Cardiac fibroblast (primary cell): ENCODE results near the gene DSCAML1.

Experiments
- DNase-seq, 2 donors: peaks; one replicate each; pipeline versions ENCODE4 v3.0.0 to v3.0.0-alpha.2; 2010; ENCODE audit warnings: low read depth in 2 of 2
- H3K4me3 ChIP-seq, 2 donors: replicated peaks in 1 of 2; 1 replicate in 1 of 2; 2 replicates in 1 of 2; pipeline ENCODE4 v1.5.1; 2011; ENCODE audit warnings: low read depth in 2 of 2, low read length in 2 of 2, mild to moderate bottlenecking in 2 of 2, moderate library complexity in 1 of 2
- CTCF ChIP-seq: IDR thresholded peaks from one replicate; pipeline ENCODE4 v1.5.1; 2011; ENCODE audit warnings: low read depth, mild to moderate bottlenecking, low read length, inconsistent platforms

The DSCAML1 gene

DNA sequence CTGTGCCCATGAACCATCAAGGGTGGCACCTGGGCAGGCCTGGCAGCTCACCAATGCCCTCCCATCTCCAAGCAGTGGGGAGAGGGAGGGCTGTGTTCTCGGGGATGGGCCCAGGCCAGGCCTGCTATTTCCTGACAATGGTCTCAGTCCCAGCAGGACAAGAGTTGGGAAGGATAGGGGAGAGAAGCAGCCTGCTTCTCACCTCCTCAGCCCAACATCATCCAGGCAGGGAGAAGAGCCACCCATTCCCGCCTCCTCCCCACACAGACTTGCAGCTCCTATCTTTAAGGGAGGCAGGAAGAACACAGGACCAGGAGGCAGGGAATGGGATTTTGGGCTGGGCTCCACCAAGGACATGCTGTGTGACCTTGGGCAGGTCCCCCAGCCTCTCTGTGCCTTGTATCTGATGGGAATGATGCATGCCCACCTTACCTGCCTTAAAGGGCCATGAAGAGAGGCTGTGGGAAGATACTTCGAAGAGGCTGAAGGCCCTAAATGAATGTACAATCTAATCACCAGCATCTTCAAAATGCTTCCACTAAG lies 108.7 kb downstream of the DSCAML1 start:
- no peak for TF ChIP-seq CTCF
- DNase-seq, result no peak
- H3K4me3 ChIP-seq, result no peak overlapping the region

DNA sequence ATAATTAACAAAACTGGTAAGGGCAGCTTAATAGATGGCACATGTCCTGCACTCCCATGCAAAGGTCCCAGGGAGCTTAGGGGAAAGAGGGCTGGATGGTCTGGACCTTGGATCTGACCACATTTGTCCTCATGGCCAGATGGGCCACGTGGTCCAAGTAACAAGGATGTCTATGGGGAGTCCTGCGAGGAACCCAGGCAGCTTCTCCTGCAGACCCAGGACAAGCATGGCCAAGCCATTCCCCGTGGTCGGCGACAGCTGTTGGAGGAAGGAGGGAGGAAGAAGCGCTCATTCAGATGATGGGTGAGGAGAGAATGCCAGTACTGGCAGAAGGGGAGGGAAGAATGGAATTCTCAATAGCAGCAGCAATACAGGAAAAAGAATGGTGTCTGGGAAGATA lies 109.2 kb downstream of the DSCAML1 start:
- no peak overlapping the region for H3K4me3 ChIP-seq
- TF ChIP-seq CTCF, result no peak
- no peak for DNase-seq

DNA sequence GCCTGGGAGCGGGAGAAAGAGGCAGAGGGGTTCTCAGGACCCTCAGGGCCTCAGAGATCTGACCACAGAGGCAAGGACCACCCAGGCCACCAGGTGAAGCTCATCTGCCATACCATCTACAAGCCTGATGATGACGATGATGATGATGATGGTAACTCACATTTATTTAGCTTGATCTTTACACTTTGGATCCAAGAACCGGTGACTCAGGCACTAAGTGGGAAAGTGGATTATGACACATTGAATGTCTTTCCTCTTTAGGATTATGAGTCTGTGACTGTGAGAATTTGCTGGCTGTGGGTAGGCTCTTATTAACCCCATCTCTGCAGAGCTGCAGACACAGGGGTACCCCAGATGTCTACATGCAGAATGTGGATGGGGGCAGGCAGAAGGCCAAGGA lies 110.3 kb downstream of the DSCAML1 start:
- DNase-seq, result peak in 1 of 2 donors; percentile 1
- no peak for TF ChIP-seq CTCF
- H3K4me3 ChIP-seq, result no peak overlapping the region

- H3K4me3 ChIP-seq, result no peak overlapping the region
- TF ChIP-seq CTCF, result no peak
- DNase-seq, result no peak
Measured at GRCh38 chr11:117685566-117685965, 111.5 kb downstream of the DSCAML1 start.

- H3K4me3 ChIP-seq, result no peak overlapping the region
- no peak for DNase-seq
- no peak for TF ChIP-seq CTCF
Measured at GRCh38 chr11:117684731-117685130, 112.3 kb downstream of the DSCAML1 start.

- TF ChIP-seq CTCF, result no peak
- no peak for DNase-seq
- H3K4me3 ChIP-seq, result no peak overlapping the region
Measured at GRCh38 chr11:117684111-117684510, 112.9 kb downstream of the DSCAML1 start.

- no peak overlapping the region for H3K4me3 ChIP-seq
- no peak for DNase-seq
- no peak for TF ChIP-seq CTCF
Measured at GRCh38 chr11:117681438-117681837, 115.6 kb downstream of the DSCAML1 start.
